HG03139 (cell line): ENCODE data around the gene BUD13.

Experiments used
- ATAC-seq: cut with Tn5 transposase; IDR thresholded peaks from one replicate; pipeline ENCODE4 v1.9.1; 2021; ENCODE audit not compliant: unreplicated experiment

Gene BUD13

GRCh38 chr11:116720895-116721294, 51.9 kb downstream of the BUD13 start:
- no peak for ATAC-seq

- no peak for ATAC-seq
These were observed 53.8 kb downstream of the BUD13 start for GRCh38 chr11:116718955-116719501.

GRCh38 chr11:116716621-116717020, 56.2 kb downstream of the BUD13 start:
- ATAC-seq, result no peak

- ATAC-seq, result no peak
These were observed 57.4 kb downstream of the BUD13 start for GRCh38 chr11:116715383-116715782.

- no peak for ATAC-seq
These were observed 57.9 kb downstream of the BUD13 start for GRCh38 chr11:116714902-116715301.

GRCh38 chr11:116712428-116712827, 60.4 kb downstream of the BUD13 start:
- no peak for ATAC-seq

GRCh38 chr11:116710762-116711161, 62.0 kb downstream of the BUD13 start:
- no peak for ATAC-seq

GRCh38 chr11:116710001-116710674, 62.6 kb downstream of the BUD13 start:
- no peak for ATAC-seq

GRCh38 chr11:116707746-116708145, 65.0 kb downstream of the BUD13 start:
- ATAC-seq, result no peak

- ATAC-seq, result no peak
These were observed 65.6 kb downstream of the BUD13 start for GRCh38 chr11:116707161-116707629.

- ATAC-seq, result no peak
These were observed 69.4 kb downstream of the BUD13 start for GRCh38 chr11:116703421-116703820.

GRCh38 chr11:116702772-116703385, 69.9 kb downstream of the BUD13 start:
- no peak for ATAC-seq

- ATAC-seq, result no peak
These were observed 70.9 kb downstream of the BUD13 start for GRCh38 chr11:116701876-116702275.

- no peak for ATAC-seq
These were observed 71.4 kb downstream of the BUD13 start for GRCh38 chr11:116701297-116701801.

- no peak for ATAC-seq
These were observed 72.1 kb downstream of the BUD13 start for GRCh38 chr11:116700586-116701220.
